Measurements from ENCODE around the gene INSM2. TPM values are rescaled to one million over a fixed set of nuclear protein-coding genes. Genes with fewer than 3 reads are reported as not detected.

Gene INSM2
- total RNA-seq, 1 experiment from 2014 or later, result not detected

GRCh38 chr14:35509846-35510245, 24.1 kb upstream of the INSM2 start:
- CTCF ChIA-PET, result no interaction called here
- H3K9me3 Mint-ChIP-seq (ENCODE audit: low read depth, unreplicated experiment), result no peaks in the 10 kb centered on the region
- no peak for DNase-seq
- H3K36me3 Mint-ChIP-seq (ENCODE audit: insufficient read depth, unreplicated experiment), result no peaks in the 10 kb centered on the region
- no peak overlapping the region for H3K27ac Mint-ChIP-seq (ENCODE audit: unreplicated experiment)
- H3K4me3 Mint-ChIP-seq (ENCODE audit: low read depth, unreplicated experiment), result no peak overlapping the region
- no peak for TF ChIP-seq CTCF (IDR thresholded peaks at IDR 0.05; ENCODE audit: unreplicated experiment)
- BruUV-seq (replicated peaks), result no TSS peak
- no peaks in the 10 kb centered on the region for H3K4me1 Mint-ChIP-seq (ENCODE audit: low read depth, unreplicated experiment)
- H3K27me3 Mint-ChIP-seq (ENCODE audit: unreplicated experiment), result no peaks in the 10 kb centered on the region
- intact Hi-C loops (cut with micrococcal nuclease; ENCODE audit: unreplicated experiment), result no loop called here

- no peak for DNase-seq
- Mint-ChIP-seq H3K4me3 (ENCODE audit: low read depth, unreplicated experiment) (no peak overlapping the region), H3K27ac (ENCODE audit: unreplicated experiment) (no peak overlapping the region), H3K9me3 (ENCODE audit: low read depth, unreplicated experiment) (no peaks in the 10 kb centered on the region), H3K36me3 (ENCODE audit: insufficient read depth, unreplicated experiment) (no peaks in the 10 kb centered on the region), H3K4me1 (ENCODE audit: low read depth, unreplicated experiment) (no peaks in the 10 kb centered on the region), H3K27me3 (ENCODE audit: unreplicated experiment) (no peaks in the 10 kb centered on the region)
- CTCF ChIA-PET, result no interaction called here
- no TSS peak for BruUV-seq (replicated peaks)
- TF ChIP-seq CTCF (IDR thresholded peaks at IDR 0.05; ENCODE audit: unreplicated experiment), result no peak
- intact Hi-C loops (cut with micrococcal nuclease; ENCODE audit: unreplicated experiment), result no loop called here
Observed at GRCh38 chr14:35512765-35513164, 21.2 kb upstream of the INSM2 start.

- BruUV-seq (replicated peaks), result no TSS peak
Observed at GRCh38 chr14:35515916-35516315, 18.0 kb upstream of the INSM2 start.

GRCh38 chr14:35519986-35520385, 14.0 kb upstream of the INSM2 start:
- Mint-ChIP-seq H3K27me3 (ENCODE audit: unreplicated experiment) (no peaks in the 10 kb centered on the region), H3K27ac (ENCODE audit: unreplicated experiment) (no peak overlapping the region), H3K36me3 (ENCODE audit: insufficient read depth, unreplicated experiment) (no peaks in the 10 kb centered on the region), H3K4me3 (ENCODE audit: low read depth, unreplicated experiment) (no peak overlapping the region), H3K9me3 (ENCODE audit: low read depth, unreplicated experiment) (no peaks in the 10 kb centered on the region), H3K4me1 (ENCODE audit: low read depth, unreplicated experiment) (no peaks in the 10 kb centered on the region)
- CTCF ChIA-PET, result no interaction called here
- BruUV-seq (replicated peaks), result no TSS peak
- DNase-seq, result no peak
- intact Hi-C loops (cut with micrococcal nuclease; ENCODE audit: unreplicated experiment), result no loop called here
- no peak for TF ChIP-seq CTCF (IDR thresholded peaks at IDR 0.05; ENCODE audit: unreplicated experiment)

More at GRCh38 chr14:35515916-35516315, 18.0 kb upstream of the INSM2 start:
- Mint-ChIP-seq H3K27ac (ENCODE audit: unreplicated experiment) (no peak overlapping the region), H3K36me3 (ENCODE audit: insufficient read depth, unreplicated experiment) (no peaks in the 10 kb centered on the region), H3K4me1 (ENCODE audit: low read depth, unreplicated experiment) (no peaks in the 10 kb centered on the region), H3K27me3 (ENCODE audit: unreplicated experiment) (no peaks in the 10 kb centered on the region), H3K9me3 (ENCODE audit: low read depth, unreplicated experiment) (no peaks in the 10 kb centered on the region), H3K4me3 (ENCODE audit: low read depth, unreplicated experiment) (no peak overlapping the region)
- intact Hi-C loops (cut with micrococcal nuclease; ENCODE audit: unreplicated experiment), result no loop called here
- TF ChIP-seq CTCF (IDR thresholded peaks at IDR 0.05; ENCODE audit: unreplicated experiment), result no peak
- CTCF ChIA-PET, result no interaction called here
- no peak for DNase-seq
